H1 (cell line): ENCODE data around the gene MAPK4. TPM values are rescaled to one million over a fixed set of nuclear protein-coding genes. Genes with fewer than 3 reads are reported as not detected.

Source experiments
- CBX5 ChIP-seq: fragments of 300-800, 300-1000 bp; sonication (generic); IDR thresholded peaks from 2 replicates; pipeline ENCODE4 v1.7.1; 2016; ENCODE audit warnings: antibody characterized with exemption, low read length, low read depth
- KDM1A ChIP-seq: fragments of 200-600, 300-600 bp; sonication (generic); IDR thresholded peaks from 2 replicates; pipeline ENCODE4 v1.7.1; 2016; ENCODE audit warnings: mild to moderate bottlenecking, low read length, borderline replicate concordance
- polyA plus RNA-seq, 7 experiments: library from polyadenylated mRNA; depleted of rRNA in 3 of 7; stranded (reverse) in 5 of 7; unstranded in 2 of 7; fragments of >200 nt in 5 of 7; fragments of 200-250 nt in 2 of 7; gene quantifications; 1 replicate in 5 of 7; 2 replicates in 1 of 7; 4 replicates in 1 of 7; pipeline versions ENCODE4 v1.2.1 to v1.2.3, GENCODE V29; 2011 to 2013; ENCODE audit warnings: missing spikeins in 2 of 7, mixed read lengths in 2 of 7
- total RNA-seq: library from RNA; stranded (reverse); fragmentation: NEBNext Ultra II Directional; extraction: Animal tissue kit (Norgen Biotek cat#: 25700); gene quantifications from 2 replicates; pipeline ENCODE4 v1.2.1, GENCODE V29; 2021
- TF ChIP-seq, protein P1 (sequence below): IDR thresholded peaks from 2 replicates; pipeline ENCODE4 v1.6.1; 2011; ENCODE audit warnings: low read depth, mild to moderate bottlenecking, low read length; ENCODE audit not compliant: insufficient read depth

The MAPK4 gene
- total and polyA plus RNA-seq, 2 of the 8 experiments (the other 6 are each of a cell fraction or from before 2014, with no cell fraction given), result 3.2 to 3.7 TPM

DNA sequence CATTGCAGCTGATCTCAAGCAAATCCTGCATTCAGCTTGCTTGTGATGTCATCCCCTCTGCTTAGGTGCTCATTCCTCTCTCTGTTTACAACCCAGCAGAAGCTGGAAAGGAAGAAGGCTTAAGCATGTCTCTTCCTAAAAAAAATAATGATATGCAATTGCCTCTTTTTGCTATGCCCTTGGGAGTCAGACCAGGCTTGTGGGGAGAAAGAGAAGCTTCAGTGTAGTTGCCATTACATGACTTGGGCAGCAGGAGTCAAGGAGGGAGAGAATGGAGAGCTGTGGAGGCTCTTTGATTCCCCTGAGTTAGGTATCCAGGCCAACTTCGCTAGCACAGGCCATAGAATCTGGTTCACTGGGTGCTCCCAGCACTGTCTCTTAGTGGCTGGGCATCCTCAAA lies 101.1 kb downstream of the MAPK4 start (continued):
- TF ChIP-seq, protein P1, sequence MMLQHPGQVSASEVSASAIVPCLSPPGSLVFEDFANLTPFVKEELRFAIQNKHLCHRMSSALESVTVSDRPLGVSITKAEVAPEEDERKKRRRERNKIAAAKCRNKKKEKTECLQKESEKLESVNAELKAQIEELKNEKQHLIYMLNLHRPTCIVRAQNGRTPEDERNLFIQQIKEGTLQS, result no peak
- no peak for TF ChIP-seq KDM1A
- no peak for TF ChIP-seq CBX5
